GM12878 (cell line): Measurements from ENCODE around the gene PHACTR1. TPM values are rescaled to one million over a fixed set of nuclear protein-coding genes. Genes with fewer than 3 reads are reported as not detected.

Source experiments
- ATAC-seq: fragments of 200-7000 bp; cut with Tn5 transposase; 3 replicates; pipeline ENCODE4 v1.9.1; 2020; ENCODE audit warnings: mild to moderate bottlenecking, moderate library complexity
- BruUV-seq: library from RNA; stranded (reverse); fragments of 400-500 nt; replicated peaks from 2 replicates; lab custom pipeline; 2021; lab: Mats Ljungman, UMichigan
- CTCF ChIA-PET: fragments of 300-600 bp; sonication (Branson Sonifier 250); formaldehyde crosslinking; extraction: SDS; loops from one replicate; lab custom pipeline; 2021; ENCODE audit warnings: inconsistent platforms; lab: Yijun Ruan, JAX
- POLR2A ChIA-PET: fragments of 350-600 bp; formaldehyde crosslinking; extraction: SDS; loops from one replicate; lab custom pipeline; 2021; ENCODE audit warnings: inconsistent platforms; lab: Charles Lee
- RAD21 ChIA-PET: fragments of 300-600 bp; sonication (Branson Sonifier 250); formaldehyde crosslinking; loops from one replicate; lab custom pipeline; 2023; ENCODE audit warnings: antibody characterized with exemption; ENCODE audit not compliant: unreplicated experiment; lab: Charles Lee
- SMC1A ChIA-PET: fragments of 300-600 bp; sonication (Branson Sonifier 250); formaldehyde crosslinking; loops from one replicate; lab custom pipeline; 2023; ENCODE audit not compliant: unreplicated experiment, uncharacterized antibody; lab: Charles Lee
- DNase-seq: peaks from one replicate; pipeline ENCODE4 v3.0.0-alpha.2; 2011; ENCODE audit warnings: low read depth, low spot score
- FAIRE-seq: peaks from 3 replicates; lab custom pipeline; 2011; peaks lifted over from hg19 to GRCh38; lab: Jason Lieb, UNC
- H2AFZ ChIP-seq: 2 replicates; pipeline ENCODE4 v1.6.0; 2011; ENCODE audit warnings: low read depth, low read length, control low read depth; ENCODE audit not compliant: control insufficient read depth
- H3K27ac ChIP-seq: 2 replicates; pipeline ENCODE4 v1.5.1; 2011; ENCODE audit warnings: control low read depth; ENCODE audit not compliant: control insufficient read depth, insufficient read depth
- H3K27me3 ChIP-seq, 2 experiments: replicated peaks in 1 of 2; 2 replicates each; pipeline versions ENCODE4 v1.6.0 to v1.6.1; 2011; ENCODE audit warnings: low read length in 1 of 2; ENCODE audit not compliant: control insufficient read depth in 2 of 2, insufficient read depth in 2 of 2
- H3K36me3 ChIP-seq, 2 experiments: 2 replicates each; pipeline ENCODE4 v1.5.1; 2011; ENCODE audit warnings: low read length in 1 of 2; ENCODE audit not compliant: control insufficient read depth in 2 of 2, insufficient read depth in 2 of 2
- H3K4me1 ChIP-seq: 2 replicates; pipeline ENCODE4 v1.6.1; 2011; ENCODE audit warnings: mild to moderate bottlenecking, low read length, moderate library complexity, mixed read lengths; ENCODE audit not compliant: control insufficient read depth, insufficient read depth
- H3K4me2 ChIP-seq: 2 replicates; pipeline ENCODE4 v1.6.0; 2011; ENCODE audit warnings: control low read depth; ENCODE audit not compliant: control insufficient read depth, insufficient read depth
- H3K4me3 ChIP-seq: fragments of 200-600 bp; sonication (generic); 2 replicates; pipeline ENCODE4 v1.5.1; 2016
- H3K79me2 ChIP-seq: 2 replicates; pipeline ENCODE4 v1.6.0; 2011; ENCODE audit warnings: low read length; ENCODE audit not compliant: control insufficient read depth, insufficient read depth
- H3K9ac ChIP-seq: 2 replicates; pipeline ENCODE4 v1.8.0; 2011; ENCODE audit warnings: low read length, control low read depth, mixed read lengths; ENCODE audit not compliant: control insufficient read depth, insufficient read depth
- H3K9me3 ChIP-seq: replicated peaks from 3 replicates; pipeline ENCODE4 v1.5.1; 2011; ENCODE audit warnings: mild to moderate bottlenecking, low read length; ENCODE audit not compliant: control insufficient read depth, insufficient read depth
- H4K20me1 ChIP-seq: 2 replicates; pipeline ENCODE4 v1.6.0; 2011; ENCODE audit not compliant: control insufficient read depth, insufficient read depth
- CUX1 ChIP-seq: IDR thresholded peaks from 2 replicates; pipeline ENCODE4 v1.6.1; 2012; ENCODE audit warnings: improper control_type of control experiment, low read depth, low read length; ENCODE audit not compliant: insufficient replicate concordance
- EGR1 ChIP-seq, 2 experiments: IDR thresholded peaks; 1 replicate in 1 of 2; 2 replicates in 1 of 2; pipeline ENCODE4 v1.6.1; 2011 to 2012; ENCODE audit warnings: low read depth in 2 of 2, low read length in 2 of 2, borderline replicate concordance in 1 of 2, mild to moderate bottlenecking in 1 of 2, moderate library complexity in 1 of 2
- PAX5 ChIP-seq: IDR thresholded peaks from 2 replicates; pipeline ENCODE4 v1.6.1; 2011; ENCODE audit warnings: low read depth, low read length, borderline replicate concordance
- STAT3 ChIP-seq: IDR thresholded peaks from 2 replicates; pipeline ENCODE4 v1.6.1; 2011; ENCODE audit warnings: low read depth, low read length, improper control_type of control experiment
- WGBS: methylation state at CpG from one replicate; pipeline ENCODE4 v1.1.6; 2016; ENCODE audit warnings: low lambda C conversion rate; ENCODE audit not compliant: insufficient replicate concordance, insufficient coverage; ENCODE audit errors: missing lambda C conversion rate; 5-methylcytosine and 5-hydroxymethylcytosine counted together
- in situ Hi-C: fragments of 300-500 bp; cut with MboI; formaldehyde crosslinking; loops from 9 replicates; pipeline ENCODE4 v1.14.3; 2018; ENCODE audit warnings: mixed read lengths
- intact Hi-C: fragments of 100-400 bp; cut with micrococcal nuclease; formaldehyde crosslinking; loops from one replicate; pipeline ENCODE4 v1.14.2; 2022; ENCODE audit not compliant: unreplicated experiment
- polyA plus RNA-seq, 11 experiments: library from polyadenylated mRNA; depleted of rRNA in 4 of 11; unstranded in 6 of 11; stranded (reverse) in 5 of 11; fragments of >200 nt; fragmentation: Nextera tagmentation in 4 of 11; fragmentation: Illumina TruSeq in 1 of 11; extraction: Ambion mirVana in 4 of 11; extraction: Trizol in 1 of 11; gene quantifications; 1 replicate in 1 of 11; 2 replicates in 10 of 11; pipeline versions ENCODE4 v1.2.1 to v1.2.3, GENCODE V29; 2011 to 2016; ENCODE audit warnings: inconsistent platforms in 2 of 11, missing spikeins in 2 of 11, low read depth in 1 of 11
- total RNA-seq, 4 experiments: library from RNA; depleted of rRNA in 3 of 4; stranded (reverse); fragments of >200 nt in 3 of 4; fragmentation: Illumina TruSeq in 1 of 4; extraction: Trizol in 1 of 4; gene quantifications; 2 replicates each; pipeline versions ENCODE4 v1.2.1 to v1.2.3, GENCODE V29; 2013 to 2021

Gene PHACTR1
- total and polyA plus RNA-seq, 10 of the 15 experiments (the other 5 are each of a cell fraction or from before 2014, with no cell fraction given), result 34.2 to 94.6 (median 62.3) TPM

DNA sequence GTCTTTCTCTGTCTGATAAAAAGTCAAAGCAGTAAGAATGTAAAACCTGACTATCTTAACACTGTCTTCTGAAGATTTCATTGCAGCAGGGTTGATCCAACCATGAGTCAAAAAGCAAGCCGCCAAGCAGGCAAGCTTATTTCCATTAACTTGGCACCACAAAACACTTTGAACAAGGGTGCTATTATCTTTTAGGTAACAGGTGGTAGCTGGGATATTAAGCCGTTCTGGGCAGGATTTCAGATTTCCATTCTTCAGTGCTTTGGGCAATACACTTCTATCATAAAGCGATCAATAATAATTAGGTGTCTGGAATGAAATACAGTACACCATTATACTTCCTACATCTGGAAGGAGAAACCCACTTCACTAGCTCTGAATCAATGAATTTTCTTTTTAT is 429.9 kb downstream of the PHACTR1 start:
- no peaks in the 10 kb centered on the region for H4K20me1 ChIP-seq
- H3K27me3 ChIP-seq, result no peaks in the 10 kb centered on the region
- ATAC-seq (no peak), DNase-seq (no peak), FAIRE-seq (no peak)
- no peaks in the 10 kb centered on the region for H3K79me2 ChIP-seq
- ChIA-PET POLR2A (no interaction called here), CTCF (interaction anchor here (1.6 kb wide), 1 partner anchor 13 kb away, joined by 4 read pairs; no protein-coding TSS in a partner anchor), RAD21 (interaction anchor here (0.6 kb wide), 1 partner anchor 242 kb away, joined by 3 read pairs; no protein-coding TSS in a partner anchor), SMC1A (no interaction called here)
- WGBS, result 72% methylated on average over 3 of the region's 3 CpGs
- no peaks in the 10 kb centered on the region for H3K36me3 ChIP-seq
- H3K4me3 ChIP-seq, result no peak overlapping the region
- in situ Hi-C loops (no loop called here), intact Hi-C loops (no loop called here)
- H3K9ac ChIP-seq, result no peak overlapping the region
- TF ChIP-seq EGR1 (IDR thresholded peaks at IDR 0.05; ENCODE audit: borderline replicate concordance in 1 of 2, low read depth in 2 of 2, low read length in 2 of 2), result no peak
- no peak for TF ChIP-seq PAX5
- no peaks in the 10 kb centered on the region for H3K4me1 ChIP-seq
- no TSS peak for BruUV-seq
- H3K27ac ChIP-seq, result no peak overlapping the region
- H2AFZ ChIP-seq, result no peak overlapping the region
- H3K4me2 ChIP-seq, result no peak overlapping the region
- H3K9me3 ChIP-seq, result no peaks in the 10 kb centered on the region

DNA sequence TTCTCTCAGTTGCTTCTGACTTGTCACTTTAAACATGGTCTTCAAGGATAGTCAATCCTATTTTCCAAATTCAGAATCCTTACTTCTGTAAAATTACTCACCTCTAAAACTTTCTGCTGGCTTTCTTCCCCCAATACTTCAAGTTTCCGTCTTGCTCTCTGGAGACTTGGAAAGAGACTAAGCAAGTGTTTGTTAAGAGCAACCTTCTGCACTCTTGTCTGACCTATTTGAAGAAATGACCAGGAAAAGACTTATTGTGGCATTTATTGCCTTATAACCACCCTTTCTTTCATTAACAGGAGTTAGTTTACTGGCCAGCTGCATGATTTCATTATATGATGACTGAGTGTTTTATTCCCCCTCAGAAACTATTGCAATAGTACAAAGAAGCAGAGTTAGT is 430.8 kb downstream of the PHACTR1 start:
- no peak overlapping the region for H3K27ac ChIP-seq
- H3K27me3 ChIP-seq, result no peaks in the 10 kb centered on the region
- BruUV-seq, result no TSS peak
- no peaks in the 10 kb centered on the region for H3K36me3 ChIP-seq
- ChIA-PET CTCF (interaction anchor here (0.6 to 1.6 kb wide), 2 partner anchors 8 to 12 kb away, joined by 3 to 4 read pairs; no protein-coding TSS in a partner anchor), POLR2A (interaction anchor here (0.7 kb wide), 1 partner anchor 231 kb away, joined by 3 read pairs; no protein-coding TSS in a partner anchor), RAD21 (no interaction called here), SMC1A (interaction anchor here (0.5 kb wide), 1 partner anchor 624 kb away, joined by 3 read pairs; no protein-coding TSS in a partner anchor)
- H3K4me3 ChIP-seq, result no peak overlapping the region
- ATAC-seq (no peak), FAIRE-seq (no peak), DNase-seq (no peak)
- H4K20me1 ChIP-seq, result no peaks in the 10 kb centered on the region
- 44% methylated on average over 1 of the region's 1 CpG for WGBS
- no peak overlapping the region for H3K9ac ChIP-seq
- H3K4me2 ChIP-seq, result no peak overlapping the region
- no peaks in the 10 kb centered on the region for H3K4me1 ChIP-seq
- intact Hi-C loops (no loop called here), in situ Hi-C loops (no loop called here)
- no peaks in the 10 kb centered on the region for H3K79me2 ChIP-seq
- H2AFZ ChIP-seq, result no peak overlapping the region
- H3K9me3 ChIP-seq, result no peaks in the 10 kb centered on the region
- TF ChIP-seq STAT3, result no peak
- no peak for TF ChIP-seq CUX1
